H9 (cell line): ENCODE measurements around the gene SPSB2. TPM values are rescaled to one million over a fixed set of nuclear protein-coding genes. Genes with fewer than 3 reads are reported as not detected.

Experiments used
- DNase-seq: peaks from one replicate; pipeline ENCODE4 v3.0.0-alpha.2; 2017
- H2AFZ ChIP-seq: one replicate; pipeline ENCODE4 v1.6.1; 2013; ENCODE audit warnings: mild to moderate bottlenecking, low read length, control low read depth, moderate library complexity
- H2AK5ac ChIP-seq: 2 replicates; pipeline ENCODE4 v1.6.1; 2013; ENCODE audit warnings: low read length, control low read depth, mixed read lengths; ENCODE audit not compliant: insufficient read length
- H2BK120ac ChIP-seq: one replicate; pipeline ENCODE4 v1.6.1; 2013; ENCODE audit warnings: low read depth, mild to moderate bottlenecking, low read length, control low read depth, inconsistent platforms; ENCODE audit not compliant: poor library complexity, severe bottlenecking
- H2BK12ac ChIP-seq: 2 replicates; pipeline ENCODE4 v1.6.1; 2013; ENCODE audit warnings: low read length, control low read depth, mixed read lengths, low read depth; ENCODE audit not compliant: insufficient read length
- H2BK15ac ChIP-seq: 2 replicates; pipeline ENCODE4 v1.6.1; 2013; ENCODE audit warnings: low read depth, low read length, control low read depth
- H2BK20ac ChIP-seq: one replicate; pipeline ENCODE4 v1.6.1; 2013; ENCODE audit warnings: low read depth, mild to moderate bottlenecking, low read length, control low read depth, inconsistent platforms; ENCODE audit not compliant: poor library complexity, severe bottlenecking
- H2BK5ac ChIP-seq: 2 replicates; pipeline ENCODE4 v1.6.1; 2013; ENCODE audit warnings: low read length, control low read depth, mixed read lengths; ENCODE audit not compliant: insufficient read length
- H3K14ac ChIP-seq: 2 replicates; pipeline ENCODE4 v1.6.1; 2013; ENCODE audit warnings: low read length, control low read depth; ENCODE audit not compliant: insufficient read depth
- H3K18ac ChIP-seq: 2 replicates; pipeline ENCODE4 v1.6.1; 2013; ENCODE audit warnings: low read depth, mild to moderate bottlenecking, mixed read lengths, low read length, control low read depth; ENCODE audit not compliant: insufficient read length
- H3K23ac ChIP-seq: 2 replicates; pipeline ENCODE4 v1.6.1; 2013; ENCODE audit warnings: low read length, control low read depth, mixed read lengths, low read depth; ENCODE audit not compliant: insufficient read length
- H3K23me2 ChIP-seq: 2 replicates; pipeline ENCODE4 v1.6.1; 2013; ENCODE audit warnings: low read depth, mild to moderate bottlenecking, mixed read lengths, low read length, control low read depth; ENCODE audit not compliant: insufficient read length, poor library complexity, severe bottlenecking
- H3K27ac ChIP-seq: 2 replicates; pipeline ENCODE4 v1.5.1; 2013; ENCODE audit warnings: low read length, control low read depth, mixed read lengths, low read depth; ENCODE audit not compliant: insufficient read length
- H3K27me3 ChIP-seq: 2 replicates; pipeline ENCODE4 v1.6.1; 2013; ENCODE audit warnings: low read length, control low read depth, inconsistent platforms; ENCODE audit not compliant: insufficient read depth
- H3K4ac ChIP-seq: 2 replicates; pipeline ENCODE4 v1.6.1; 2013; ENCODE audit warnings: low read depth, mild to moderate bottlenecking, control low read depth, inconsistent platforms, low read length, moderate library complexity
- H3K4me1 ChIP-seq: 2 replicates; pipeline ENCODE4 v1.6.1; 2013; ENCODE audit warnings: low read length, control low read depth, inconsistent platforms; ENCODE audit not compliant: insufficient read depth
- H3K4me2 ChIP-seq: 2 replicates; pipeline ENCODE4 v1.6.1; 2013; ENCODE audit warnings: low read length, control low read depth, mixed read lengths; ENCODE audit not compliant: insufficient read length, insufficient read depth
- H3K56ac ChIP-seq: 2 replicates; pipeline ENCODE4 v1.6.1; 2013; ENCODE audit warnings: low read depth, mild to moderate bottlenecking, mixed read lengths, low read length, control low read depth; ENCODE audit not compliant: insufficient read length
- H3K79me1 ChIP-seq: 2 replicates; pipeline ENCODE4 v1.6.1; 2013; ENCODE audit warnings: low read depth, mild to moderate bottlenecking, moderate library complexity, low read length, control low read depth, inconsistent platforms; ENCODE audit not compliant: insufficient read depth, poor library complexity, severe bottlenecking
- H3K79me2 ChIP-seq: 2 replicates; pipeline ENCODE4 v1.6.1; 2013; ENCODE audit warnings: low read length, control low read depth, inconsistent platforms; ENCODE audit not compliant: insufficient read depth
- H3K9ac ChIP-seq: 2 replicates; pipeline ENCODE4 v1.6.1; 2013; ENCODE audit warnings: low read length, control low read depth, mixed read lengths; ENCODE audit not compliant: insufficient read length; ENCODE audit errors: extremely low read depth
- H3K9me3 ChIP-seq: one replicate; pipeline ENCODE4 v1.6.1; 2013; ENCODE audit warnings: low read depth, low read length, inconsistent platforms; ENCODE audit not compliant: control insufficient read depth
- H3T11ph ChIP-seq: one replicate; pipeline ENCODE4 v1.6.1; 2013; ENCODE audit warnings: mild to moderate bottlenecking, low read length, control low read depth, inconsistent platforms
- H4K20me1 ChIP-seq: one replicate; pipeline ENCODE4 v1.6.1; 2013; ENCODE audit not compliant: control insufficient read depth, insufficient read length, insufficient read depth
- H4K5ac ChIP-seq: 2 replicates; pipeline ENCODE4 v1.6.1; 2013; ENCODE audit warnings: low read depth, mild to moderate bottlenecking, mixed read lengths, low read length, control low read depth; ENCODE audit not compliant: insufficient read length
- H4K8ac ChIP-seq: replicated peaks from 2 replicates; pipeline ENCODE4 v1.6.1; 2013; ENCODE audit warnings: low read length, control low read depth, mixed read lengths, low read depth; ENCODE audit not compliant: insufficient read length
- H4K91ac ChIP-seq: 2 replicates; pipeline ENCODE4 v1.6.1; 2013; ENCODE audit warnings: low read depth, mild to moderate bottlenecking, moderate library complexity, mixed read lengths, low read length, control low read depth; ENCODE audit not compliant: insufficient read length
- H3K27ac Mint-ChIP-seq, 3 experiments: 2 replicates in 2 of 3; 3 replicates in 1 of 3; pipeline ENCODE4 v1.8.0; 2020 to 2021; ENCODE audit warnings: mixed read lengths in 3 of 3, mild to moderate bottlenecking in 1 of 3, moderate library complexity in 1 of 3
- H3K27me3 Mint-ChIP-seq: 2 replicates; pipeline ENCODE4 v1.8.0; 2021; ENCODE audit warnings: low read depth, mild to moderate bottlenecking, moderate library complexity, mixed read lengths
- H3K36me3 Mint-ChIP-seq, 3 experiments: 2 replicates in 2 of 3; 3 replicates in 1 of 3; pipeline ENCODE4 v1.8.0; 2020 to 2021; ENCODE audit warnings: low read depth in 3 of 3, mixed read lengths in 3 of 3; ENCODE audit not compliant: insufficient read depth in 1 of 3
- H3K4me1 Mint-ChIP-seq, 2 experiments: 2 replicates each; pipeline ENCODE4 v1.8.0; 2020; ENCODE audit warnings: mixed read lengths in 2 of 2
- H3K4me3 Mint-ChIP-seq, 2 experiments: 2 replicates in 1 of 2; 3 replicates in 1 of 2; pipeline ENCODE4 v1.8.0; 2020 to 2021; ENCODE audit warnings: mild to moderate bottlenecking in 2 of 2, mixed read lengths in 2 of 2, moderate library complexity in 1 of 2
- H3K9me3 Mint-ChIP-seq, 2 experiments: 2 replicates in 1 of 2; 3 replicates in 1 of 2; pipeline ENCODE4 v1.8.0; 2020; ENCODE audit warnings: mild to moderate bottlenecking in 2 of 2, mixed read lengths in 2 of 2, moderate library complexity in 1 of 2
- CTCF ChIP-seq: fragments of 200-600 bp; sonication (generic); conservative IDR thresholded peaks from 3 replicates; pipeline ENCODE4 v1.8.0; 2021; ENCODE audit warnings: antibody characterized with exemption, mild to moderate bottlenecking
- WGBS: extraction: QIAGEN DNeasy Blood & Tissue Kit; methylation state at CpG from one replicate; pipeline ENCODE4 v1.1.7; 2013; ENCODE audit warnings: missing lambda C conversion rate, low lambda C conversion rate, mixed read lengths; ENCODE audit not compliant: insufficient read length; ENCODE audit errors: extremely low coverage; 5-methylcytosine and 5-hydroxymethylcytosine counted together
- total RNA-seq: library from RNA; stranded (reverse); gene quantifications from 2 replicates; pipeline ENCODE4 v1.2.1, GENCODE V29; 2021

SPSB2 gene
- total RNA-seq, 1 experiment from 2014 or later: 13.7 TPM

- no peak overlapping the region for H2BK5ac ChIP-seq
- H3K36me3 Mint-ChIP-seq: peaks cover 10 to 15% (median 10%) of the 10 kb centered on the region in 3 experiments; a peak in 6 of 7 replicates
- no peak overlapping the region for H4K91ac ChIP-seq
- no peak for DNase-seq
- no peak overlapping the region for H2BK20ac ChIP-seq
- no peak overlapping the region for H3K27ac ChIP-seq
- H3K4ac ChIP-seq: no peak overlapping the region
- no peak overlapping the region for H3K14ac ChIP-seq
- H3K79me2 ChIP-seq: no peaks in the 10 kb centered on the region
- H3K18ac ChIP-seq: no peak overlapping the region
- H2BK12ac ChIP-seq: no peak overlapping the region
- no peak overlapping the region for H4K5ac ChIP-seq
- H3K27me3 Mint-ChIP-seq: peaks cover 62% of the 10 kb centered on the region
- no peak overlapping the region for H2AK5ac ChIP-seq
- H3K9me3 ChIP-seq: no peaks in the 10 kb centered on the region
- H3K79me1 ChIP-seq: no peaks in the 10 kb centered on the region
- no peak overlapping the region for H3K56ac ChIP-seq
- H4K20me1 ChIP-seq: peaks cover 4% of the 10 kb centered on the region
- H2AFZ ChIP-seq: no peak overlapping the region
- peaks cover 11% of the 10 kb centered on the region for H3K23me2 ChIP-seq
- no peak for TF ChIP-seq CTCF
- H3K9ac ChIP-seq: no peak overlapping the region
- H3K27ac Mint-ChIP-seq: peak overlapping the region in 1 of 3 experiments; percentile 14; a peak in 2 of 7 replicates
- H3K4me2 ChIP-seq: peak overlapping the region; percentile 34
- H3K23ac ChIP-seq: no peak overlapping the region
- WGBS: no CpG with 5 or more reads among the region's 7 CpGs
- peaks cover 4% of the 10 kb centered on the region; the same call in 1 of the 2 replicates for H3K27me3 ChIP-seq
- no peak overlapping the region for H2BK15ac ChIP-seq
- H4K8ac ChIP-seq: no peak overlapping the region
- H3K4me3 Mint-ChIP-seq: peak overlapping the region; percentile 73 to 85
- peaks cover 71 to 82% of the 10 kb centered on the region in 2 experiments for H3K4me1 Mint-ChIP-seq
- H2BK120ac ChIP-seq: no peak overlapping the region
- H3T11ph ChIP-seq: no peak overlapping the region
- peaks cover 0 to 2% of the 10 kb centered on the region in 2 experiments; a peak in 1 of 5 replicates for H3K9me3 Mint-ChIP-seq
- peaks cover 10% of the 10 kb centered on the region; the same call in 1 of the 2 replicates for H3K4me1 ChIP-seq
These were observed 50.5 kb downstream of the SPSB2 start for GRCh38 chr12:6822426-6823135.
